Activated effector memory CD4-positive, alpha-beta T cell treated with Interleukin-2 at 50 U/mL for 16 hours (primary cell): ENCODE data around the gene CHIT1.
A peak's percentile ranks its signal among the peaks of the same experiment; 100 is the strongest.
"Not testable (repeated sequence)": the region's sequence is repeated elsewhere in the genome, so short reads cannot be mapped to it uniquely, and the experiment has no call there.

Experiments used
- DNase-seq: peaks from one replicate; pipeline ENCODE4 v3.0.0-alpha.2; 2020

Gene CHIT1

DNA sequence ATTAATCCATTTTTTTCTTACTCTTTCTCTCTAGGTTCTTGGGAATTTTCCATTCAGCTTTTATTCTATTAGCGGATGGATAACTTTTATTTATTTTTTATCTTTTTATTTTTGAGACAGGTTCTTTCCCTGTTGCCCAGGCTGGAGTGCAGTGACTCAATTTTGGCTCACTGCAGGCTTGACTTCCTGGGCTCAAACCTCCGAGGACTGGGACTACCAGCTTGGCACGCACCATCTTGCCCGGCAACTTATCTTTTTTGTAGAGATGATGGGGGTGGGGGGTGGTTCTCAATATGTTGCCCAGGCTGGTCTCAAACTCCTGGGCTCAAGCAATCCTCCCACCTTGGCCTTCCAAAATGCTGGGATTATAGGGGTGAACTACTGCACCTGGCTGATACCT lies 36.1 kb upstream of the CHIT1 start:
- DNase-seq = no peak

DNA sequence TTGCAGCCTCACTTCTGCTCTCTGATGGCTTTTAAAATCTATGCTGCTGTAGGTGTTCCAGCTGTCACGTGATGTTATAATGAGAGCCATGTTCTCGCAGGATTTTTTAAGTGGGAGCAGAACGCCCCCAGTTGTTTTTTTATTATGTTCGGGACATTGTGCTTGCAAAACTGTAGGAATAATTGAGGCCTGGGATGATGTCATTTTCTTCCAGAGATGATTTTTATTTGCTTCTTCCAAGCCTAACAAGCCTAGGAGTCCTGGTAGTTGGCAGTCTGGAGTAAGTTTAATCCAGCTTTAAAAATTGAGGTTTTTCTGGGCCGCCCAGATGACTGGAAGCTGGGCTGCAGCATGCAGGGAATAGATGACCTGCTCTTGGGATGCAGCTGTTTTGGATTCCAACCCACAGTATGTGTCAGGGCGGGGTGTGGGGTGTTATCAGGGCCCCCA lies 34.6 kb upstream of the CHIT1 start:
- no peak for DNase-seq

DNA sequence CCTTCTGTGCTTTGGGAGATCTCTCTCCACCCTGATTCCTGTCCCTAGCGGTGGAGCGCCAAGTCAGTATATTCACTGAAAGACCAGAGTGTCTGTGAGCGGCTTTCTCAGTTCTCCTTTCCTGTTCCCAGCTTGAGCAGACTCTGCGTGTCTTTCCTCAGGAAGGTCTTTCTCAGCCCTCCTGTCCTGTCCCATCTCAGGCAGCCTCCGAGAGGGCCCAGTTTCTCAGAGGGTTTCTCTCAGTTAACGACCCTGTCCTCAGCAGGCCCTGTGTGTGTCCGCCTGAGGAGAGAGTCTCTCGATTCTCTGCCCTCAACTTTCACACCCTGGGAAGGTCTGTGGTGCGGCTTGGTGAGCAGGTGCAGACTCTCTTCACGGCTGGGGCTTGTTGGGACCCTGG lies 34.0 kb upstream of the CHIT1 start:
- no peak for DNase-seq

DNA sequence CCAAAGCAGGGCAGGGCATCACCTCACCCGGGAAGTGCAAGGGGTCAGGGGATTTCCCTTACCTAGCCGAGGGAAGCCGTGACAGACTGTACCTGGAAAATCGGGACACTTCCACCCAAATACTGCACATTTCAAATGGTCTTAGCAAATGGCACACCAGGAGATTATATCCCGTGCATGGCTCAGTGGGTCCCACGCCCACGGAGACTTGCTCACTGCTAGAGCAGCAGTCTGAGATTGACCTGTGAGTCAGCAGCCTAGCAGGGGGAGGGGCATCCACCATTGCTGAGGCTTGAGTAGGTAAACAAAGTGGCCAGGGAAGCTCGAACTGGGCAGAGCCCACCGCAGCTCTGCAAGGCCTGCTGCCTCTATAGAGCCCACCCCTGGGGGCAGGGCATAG lies 27.2 kb upstream of the CHIT1 start:
- DNase-seq = not testable (repeated sequence)

DNA sequence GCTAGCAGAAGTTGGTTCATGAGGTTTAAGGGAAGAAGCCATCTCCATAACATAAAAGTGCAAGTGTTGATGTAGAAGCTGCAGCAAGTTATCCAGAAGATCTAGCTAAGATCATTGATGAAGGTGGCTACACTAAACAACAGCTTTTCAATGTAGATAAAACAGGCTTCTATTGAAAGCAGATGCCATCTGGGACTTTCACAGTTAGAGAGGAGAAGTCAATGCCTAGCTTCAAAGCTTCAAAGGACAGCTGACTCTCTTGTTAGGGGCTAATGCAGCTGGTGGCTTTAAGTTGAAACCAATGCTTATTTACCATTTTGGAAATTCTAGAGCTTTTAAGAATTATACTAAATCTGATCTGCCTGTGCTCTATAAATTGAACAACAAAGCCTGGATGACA lies 25.3 kb upstream of the CHIT1 start:
- not testable (repeated sequence) for DNase-seq

DNA sequence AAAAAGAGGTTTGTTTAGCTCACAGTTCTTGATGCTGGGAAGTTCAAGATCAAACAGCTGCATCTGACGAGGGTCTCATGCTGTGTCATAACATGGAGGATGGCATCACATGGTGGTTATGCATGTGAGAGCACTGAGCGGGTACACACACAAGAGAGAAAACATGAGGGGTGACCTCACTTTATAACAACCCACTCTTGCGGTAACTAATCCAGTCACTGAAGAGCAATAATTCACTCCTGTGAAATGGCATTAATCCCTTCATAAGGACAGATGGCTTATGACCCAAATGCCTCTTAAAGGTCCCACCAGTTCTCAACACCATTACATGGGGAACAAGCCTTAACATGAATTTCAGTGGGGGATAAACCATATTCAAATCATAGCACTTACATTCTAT lies 23.2 kb upstream of the CHIT1 start:
- no peak for DNase-seq

DNA sequence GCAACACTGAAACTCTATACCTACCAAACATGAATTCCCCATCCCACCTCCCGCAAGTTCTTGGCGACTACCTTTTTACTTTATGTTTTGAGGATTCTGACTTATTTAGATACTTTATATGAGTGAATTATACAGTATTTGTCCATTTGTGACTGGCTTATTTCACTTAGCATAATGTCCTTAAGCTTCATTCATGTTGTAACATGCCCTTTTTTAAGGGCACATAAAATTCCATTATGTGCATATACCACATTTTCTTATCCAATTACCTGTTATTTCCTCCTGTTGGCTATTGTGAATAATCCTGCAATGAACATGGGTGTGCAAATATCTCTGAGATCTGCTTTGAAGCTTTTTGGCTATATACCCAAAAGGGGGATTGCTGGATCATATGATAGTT lies 22.0 kb upstream of the CHIT1 start:
- no peak for DNase-seq

DNA sequence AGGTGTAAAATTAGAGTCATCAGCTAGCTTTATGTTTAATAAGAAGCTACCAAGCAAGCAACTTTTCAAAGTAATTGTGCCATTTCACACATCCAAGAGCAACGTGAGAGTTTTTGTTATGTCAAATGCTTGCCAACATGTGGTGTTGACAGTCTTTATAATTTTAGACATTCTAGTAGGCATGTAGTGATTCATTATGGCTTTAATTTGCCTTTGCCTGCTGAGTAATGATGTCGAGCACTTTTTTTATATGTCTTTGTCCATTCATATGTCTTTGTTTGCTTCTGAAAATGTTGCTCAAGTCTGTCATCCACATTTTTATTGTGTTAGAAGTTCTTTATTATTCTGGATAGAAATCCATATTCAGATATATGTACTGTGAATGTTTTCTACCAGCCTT lies 21.4 kb upstream of the CHIT1 start:
- DNase-seq = no peak

DNA sequence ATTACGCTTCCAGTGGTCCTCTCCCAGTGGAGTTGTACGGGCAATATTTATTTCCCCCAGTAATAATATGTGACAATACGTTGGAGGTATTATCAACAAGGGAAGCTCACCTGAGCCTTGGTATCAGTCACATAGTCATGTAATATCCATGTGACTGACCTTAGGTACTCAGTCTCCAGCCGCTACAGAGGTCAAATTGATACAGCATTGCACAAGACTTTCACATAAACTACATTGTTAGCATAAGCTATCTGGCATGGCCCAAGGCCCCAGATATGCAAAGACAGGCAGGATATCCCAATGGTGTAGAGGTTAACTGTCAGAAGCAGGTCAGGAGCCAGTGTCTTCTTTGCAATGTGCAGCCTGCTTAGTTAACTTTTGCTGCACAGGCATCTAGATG lies 15.3 kb upstream of the CHIT1 start:
- no peak for DNase-seq

DNA sequence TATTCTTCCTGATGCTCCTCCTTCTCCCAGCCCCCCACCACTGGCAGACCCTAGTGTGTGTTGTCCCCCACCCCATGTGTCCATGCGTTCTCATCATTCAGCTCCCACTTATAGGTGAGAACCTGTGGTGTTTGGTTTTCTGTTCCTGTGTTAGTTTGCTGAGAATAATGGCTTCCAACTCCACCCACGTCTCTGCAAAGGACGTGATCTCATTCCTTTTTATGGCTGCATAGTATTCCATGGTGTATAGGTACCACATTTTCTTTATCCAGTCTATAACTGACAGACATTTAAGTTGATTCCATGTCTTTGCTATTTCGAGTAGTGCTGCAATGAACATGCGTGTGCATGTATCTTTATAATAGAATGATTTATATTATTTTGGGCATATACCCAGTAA lies 12.2 kb upstream of the CHIT1 start:
- not testable (repeated sequence) for DNase-seq

DNA sequence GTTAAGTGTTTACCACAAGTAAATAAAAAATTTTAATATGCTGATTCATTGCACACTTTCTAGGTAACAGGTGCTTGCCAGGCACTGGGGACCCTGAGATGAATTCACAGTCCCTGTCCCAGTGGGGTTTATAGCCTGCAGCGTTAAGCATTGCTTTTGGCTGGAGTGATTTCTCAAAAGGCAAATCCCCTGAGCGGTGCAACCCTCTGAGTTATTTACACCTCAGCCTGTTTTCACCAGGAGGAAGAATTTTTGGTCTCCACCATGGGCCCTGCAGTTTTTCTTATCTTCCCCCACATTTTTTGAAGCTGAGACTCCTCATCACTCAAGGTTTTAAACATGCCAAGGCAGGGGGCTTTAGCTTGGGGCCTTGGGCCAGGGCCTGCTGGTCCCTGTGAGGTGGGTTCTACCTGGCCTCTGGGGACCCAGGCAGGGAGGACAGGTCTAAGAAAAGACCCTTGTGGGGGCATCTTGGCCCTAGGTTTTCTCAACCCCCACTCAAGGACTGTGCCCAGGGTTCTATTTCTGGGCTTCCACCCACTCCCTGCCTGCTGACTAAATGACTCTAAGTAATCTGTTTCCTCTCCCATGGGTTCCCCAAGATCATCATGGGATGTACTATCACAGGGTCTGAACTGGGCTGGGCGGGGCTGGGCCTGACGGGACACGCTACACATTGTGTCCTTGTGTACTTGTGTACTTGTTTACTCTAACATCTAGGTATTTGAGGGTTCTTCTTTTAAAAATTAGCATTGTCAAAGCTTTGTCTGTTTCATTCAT lies 10.2 kb upstream of the CHIT1 start:
- no peak for DNase-seq

DNA sequence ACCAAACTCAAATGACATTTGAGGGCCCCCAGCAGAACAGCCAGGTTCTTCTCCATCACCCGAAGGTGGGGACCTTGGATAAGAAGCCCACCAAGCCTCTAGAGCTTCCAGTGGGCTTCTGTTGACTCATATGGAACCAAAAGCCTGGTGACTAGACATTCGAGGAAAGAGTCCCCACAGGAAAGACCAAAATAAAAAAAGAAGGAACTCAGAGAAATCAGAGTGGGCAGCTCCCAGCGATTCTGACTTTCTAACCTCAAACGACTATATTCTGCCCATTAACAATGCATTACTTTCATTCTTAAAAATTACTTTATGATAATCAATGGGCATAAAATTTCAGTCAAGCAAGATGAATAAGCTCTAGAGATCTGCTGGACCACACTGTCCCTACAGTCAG lies 9.6 kb upstream of the CHIT1 start:
- no peak for DNase-seq

DNA sequence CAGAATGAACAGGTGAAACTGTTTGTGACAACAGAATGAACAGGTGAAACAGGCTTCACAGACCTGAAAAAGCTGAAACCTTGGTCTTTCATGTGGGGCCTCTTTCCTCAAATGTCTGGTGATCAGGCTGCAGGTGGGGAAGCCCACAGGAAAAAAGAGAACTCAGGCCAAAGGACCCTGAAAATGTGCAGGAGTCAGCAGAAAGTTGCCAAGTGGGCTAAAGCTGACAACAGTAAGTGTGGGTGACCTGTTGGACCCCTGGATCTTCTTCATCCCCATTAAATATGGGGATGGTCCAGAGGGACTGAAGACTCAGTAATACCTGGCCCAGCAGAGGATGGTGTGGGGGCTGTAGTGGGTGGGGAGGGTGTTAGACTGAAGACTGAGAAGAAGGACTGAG lies 9.1 kb upstream of the CHIT1 start:
- DNase-seq = no peak

DNA sequence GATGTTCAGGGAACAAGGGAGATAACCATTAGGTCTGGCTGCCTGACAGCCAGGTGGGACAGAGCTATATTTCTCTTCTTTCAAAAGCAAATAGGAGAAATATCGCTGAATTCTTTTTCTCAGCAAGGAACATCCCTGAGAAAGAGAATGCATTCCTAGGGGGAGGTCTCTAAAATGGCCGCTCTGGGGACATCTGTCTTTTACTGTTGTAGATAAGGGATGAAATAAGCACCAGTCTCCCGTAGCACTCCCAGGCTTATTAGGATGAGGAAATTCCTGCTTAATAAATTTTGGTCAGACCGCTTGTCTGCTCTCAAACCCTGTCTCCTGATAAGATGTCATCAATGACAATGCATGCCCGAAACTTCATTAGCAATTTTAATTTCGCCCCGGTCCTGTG lies 5.4 kb upstream of the CHIT1 start:
- DNase-seq = not testable (repeated sequence)

DNA sequence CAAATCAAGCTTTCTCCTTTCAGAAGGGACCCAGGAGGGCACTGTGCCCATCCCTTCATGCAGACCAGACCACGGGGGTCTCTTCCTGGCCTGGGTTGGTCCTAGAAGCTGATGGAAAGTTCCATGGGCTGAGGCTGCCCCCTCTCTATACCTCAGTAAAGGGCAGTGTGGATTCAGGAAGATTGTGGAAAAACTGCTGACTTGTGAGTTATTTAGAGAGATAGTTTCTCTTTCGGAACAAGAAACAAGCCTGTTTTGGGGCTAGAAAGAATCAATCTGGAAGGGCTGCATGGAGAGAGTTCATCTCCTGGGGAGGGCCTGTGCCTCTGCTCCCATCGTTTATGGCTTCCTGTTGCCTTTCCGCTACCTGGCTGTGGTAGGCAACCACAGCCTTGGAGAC lies 803 bp downstream of the CHIT1 start:
- DNase-seq = no peak

DNA sequence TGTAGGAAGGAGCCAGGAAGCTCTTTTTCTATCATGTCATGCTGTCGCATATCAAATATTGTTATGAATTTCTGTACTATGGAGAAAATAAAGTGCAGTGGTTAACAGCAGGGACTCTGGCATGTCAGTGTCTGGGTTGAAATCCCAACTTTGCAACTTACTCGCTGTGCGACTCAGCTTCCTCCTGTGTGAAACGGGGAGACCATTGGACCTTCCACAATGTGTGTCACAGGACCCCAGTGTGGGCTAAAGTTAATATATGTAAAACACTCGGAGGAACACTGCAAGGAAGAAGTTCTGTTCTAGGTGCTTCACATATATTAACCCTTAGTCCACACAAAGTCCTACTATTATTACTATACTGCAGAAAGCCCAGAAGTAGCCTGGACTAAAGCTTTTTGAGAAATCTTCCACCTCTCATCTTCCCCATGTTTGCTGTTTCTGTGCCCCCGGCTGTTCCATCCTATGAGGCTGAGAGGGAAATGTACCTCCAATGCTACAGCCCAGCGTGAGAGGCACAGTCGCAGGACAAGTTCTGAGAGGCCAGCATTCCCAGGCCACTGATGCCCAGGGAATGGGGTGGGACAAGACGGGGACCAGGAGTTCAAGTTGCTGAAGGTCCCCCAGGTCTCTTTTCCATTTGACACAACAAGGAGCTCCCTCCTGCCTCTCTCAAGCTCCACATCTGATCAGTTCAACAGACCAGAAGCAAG lies 1.9 kb downstream of the CHIT1 start:
- no peak for DNase-seq

DNA sequence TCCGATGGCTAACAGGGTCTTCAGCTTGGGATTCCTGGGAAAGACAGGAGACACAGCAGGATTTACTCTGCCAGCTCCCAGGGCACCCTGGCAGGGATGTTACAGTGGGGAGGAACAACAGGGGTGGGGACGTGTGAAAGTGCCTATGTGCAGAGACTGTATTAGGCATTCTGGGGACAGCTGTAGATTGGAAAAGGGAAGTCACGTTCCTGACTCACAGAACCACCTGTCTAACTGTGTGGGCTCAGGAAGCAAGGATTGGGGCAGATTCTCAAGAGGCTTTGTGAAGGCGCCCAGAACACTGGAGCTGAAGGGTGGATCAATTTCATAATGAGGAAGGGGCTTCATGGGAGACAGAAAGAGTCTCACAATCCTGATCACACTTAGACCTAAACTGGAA lies 4.4 kb downstream of the CHIT1 start:
- no peak for DNase-seq

DNA sequence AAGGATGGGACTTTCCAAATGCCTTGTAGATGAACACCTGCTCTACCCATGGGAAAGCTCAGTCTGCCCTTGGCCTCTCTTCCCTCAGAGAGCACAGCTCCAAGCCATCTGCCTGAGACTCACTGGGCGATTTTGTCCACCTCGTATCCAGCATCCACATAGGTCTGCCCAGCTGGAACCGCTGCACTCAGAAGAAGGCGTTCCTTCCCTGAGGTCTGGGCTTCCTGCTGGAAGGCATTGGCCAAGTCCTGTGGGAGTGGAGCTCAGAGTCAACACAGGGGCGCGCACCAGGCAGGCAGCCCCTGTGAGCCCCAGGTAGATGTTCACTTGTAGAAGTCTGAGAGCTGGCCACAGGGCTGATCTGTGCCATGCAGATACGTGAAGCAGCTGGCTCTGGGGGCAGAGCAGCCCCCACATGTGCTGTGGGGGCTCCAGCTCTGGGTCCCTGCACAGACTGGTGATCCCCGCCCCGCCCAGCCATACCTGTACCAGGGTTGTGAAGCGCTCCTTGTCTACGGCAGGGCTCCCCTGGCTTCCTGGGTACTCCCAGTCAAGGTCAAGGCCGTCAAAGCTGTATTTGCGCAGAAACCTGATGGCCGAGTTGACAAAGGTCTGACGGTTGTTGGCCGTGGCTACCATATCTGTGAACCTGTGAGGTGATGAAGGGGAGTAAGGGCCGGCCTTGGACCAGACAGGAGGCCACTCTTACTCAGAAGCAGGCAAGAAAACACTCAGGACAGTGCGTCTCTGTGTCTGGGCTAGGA lies 6.3 kb downstream of the CHIT1 start:
- DNase-seq = no peak

DNA sequence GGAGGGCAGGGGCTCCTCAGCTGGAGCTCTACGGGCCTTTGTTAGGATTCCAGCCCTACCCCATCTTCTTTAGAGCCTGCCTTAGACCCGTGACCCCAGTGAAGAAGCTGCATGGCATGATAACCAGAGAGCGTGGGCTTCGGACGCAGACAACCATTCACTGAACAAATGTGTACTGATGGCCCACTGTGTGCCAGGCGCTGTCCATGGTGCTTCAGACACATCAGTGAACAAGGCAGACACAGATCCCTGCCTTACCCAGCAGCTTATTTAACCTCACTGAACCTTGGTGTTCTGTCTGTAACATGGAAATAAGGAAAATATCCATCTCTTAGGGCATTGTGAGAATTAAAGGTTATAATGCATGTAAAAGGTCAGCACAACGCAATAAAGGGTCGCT lies 9.5 kb downstream of the CHIT1 start:
- no peak for DNase-seq

DNA sequence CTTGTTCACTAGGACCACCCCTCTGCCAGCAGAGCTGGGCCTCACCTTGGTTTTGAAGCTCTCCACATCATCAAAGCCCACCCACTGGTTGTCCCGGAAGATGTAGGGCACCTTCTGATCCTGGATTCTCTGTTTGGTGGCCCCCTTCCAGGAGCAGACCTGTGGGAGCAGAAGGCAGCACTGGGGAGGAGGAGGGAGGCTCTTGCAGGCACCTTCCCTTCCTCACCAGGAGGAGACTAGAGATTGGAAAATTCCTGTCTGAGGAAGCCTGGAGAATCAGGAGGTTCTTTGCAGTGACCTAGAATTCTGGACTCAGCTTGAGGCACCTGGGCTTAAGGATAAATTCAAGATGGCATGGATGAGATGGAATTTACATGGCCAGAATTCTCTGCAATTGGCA lies 10.3 kb downstream of the CHIT1 start:
- DNase-seq = no peak

DNA sequence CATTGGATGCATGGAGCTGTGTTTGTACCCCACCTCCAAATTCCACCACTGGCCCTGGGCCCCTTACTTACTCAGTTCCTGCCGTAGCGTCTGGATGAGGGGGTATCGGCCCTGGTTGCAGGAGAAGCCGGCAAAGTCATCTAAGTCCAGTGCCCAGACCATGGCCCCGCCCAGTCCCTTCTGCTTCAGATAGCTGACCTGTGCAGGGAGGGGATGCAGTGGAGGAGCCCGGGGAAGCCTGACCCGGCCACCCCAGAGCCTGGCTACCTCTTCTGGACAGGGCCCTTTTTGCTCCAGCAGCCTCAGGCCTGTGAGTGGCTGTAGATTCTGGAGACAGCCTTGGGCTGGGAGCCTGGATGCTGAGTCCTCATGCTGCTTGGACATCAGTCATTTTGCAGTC lies 11.8 kb downstream of the CHIT1 start:
- DNase-seq = no peak

DNA sequence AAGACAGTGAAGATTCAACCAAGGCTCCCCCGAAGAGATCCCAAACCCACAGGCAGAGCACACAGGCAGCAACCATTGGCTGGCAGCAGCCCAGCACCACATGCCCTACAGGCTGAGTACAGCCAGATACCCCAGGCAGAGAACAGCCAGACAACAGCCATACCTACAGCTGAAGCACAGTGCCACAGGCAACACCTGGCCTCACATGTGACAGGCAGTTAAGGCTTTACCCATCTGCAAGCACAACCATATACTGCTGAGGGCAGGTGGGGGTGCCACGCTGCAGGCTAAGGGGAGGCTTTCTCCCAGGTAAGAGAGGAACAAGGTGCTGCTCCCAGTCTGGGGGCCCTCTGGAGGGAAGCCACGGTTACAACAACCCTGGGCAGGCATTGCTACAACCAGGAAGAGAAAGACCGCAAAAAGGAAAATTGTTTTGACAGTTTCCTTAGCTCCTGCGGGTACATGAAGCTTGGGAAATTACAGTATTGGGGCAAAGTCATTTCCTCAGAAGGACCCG lies 12.3 kb downstream of the CHIT1 start:
- DNase-seq = no peak

DNA sequence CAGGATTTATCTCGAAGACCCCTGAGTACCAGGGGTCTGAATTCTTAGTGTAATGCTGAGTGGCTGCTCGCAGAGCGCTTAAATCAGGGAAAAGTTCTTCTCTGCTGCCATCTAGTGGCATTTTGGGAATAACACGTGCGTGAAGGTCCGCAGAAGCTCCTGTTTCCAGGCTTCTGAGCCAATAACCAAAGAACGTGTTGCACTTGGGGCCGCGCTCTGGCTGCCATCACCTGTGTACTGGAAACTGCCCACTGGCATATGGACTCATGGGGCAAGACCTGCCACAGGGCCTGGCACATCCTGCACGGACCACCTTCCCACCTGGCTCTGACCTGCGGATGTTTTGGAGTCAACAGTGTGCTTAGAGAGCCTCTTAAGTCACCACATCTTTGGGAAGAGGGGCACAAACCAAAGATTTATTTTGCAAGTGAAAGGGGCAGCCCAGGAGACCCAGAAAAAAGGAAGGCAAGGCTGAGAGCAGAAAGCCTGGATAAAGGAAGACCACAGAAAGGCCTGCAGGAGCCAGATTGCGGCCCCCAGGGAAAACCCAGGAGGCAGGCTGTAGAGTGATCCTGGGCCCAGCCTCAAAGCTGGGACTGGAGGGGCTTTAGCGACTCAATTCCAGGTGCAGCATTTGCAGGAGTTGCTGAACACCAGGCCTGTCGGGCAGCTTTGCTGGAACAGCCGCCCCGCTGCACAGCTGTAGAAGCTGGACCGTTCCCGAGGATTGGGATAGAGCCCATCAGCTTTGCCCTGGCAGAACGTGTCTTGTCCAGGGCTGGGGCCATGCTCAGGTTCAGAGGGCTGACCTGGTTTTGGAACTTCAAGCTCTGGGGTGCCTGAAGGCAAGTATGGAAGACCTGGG lies 13.0 kb downstream of the CHIT1 start:
- DNase-seq = peak; percentile 20
